ENCODE measurements around the gene THAP3. TPM values are rescaled to one million over a fixed set of nuclear protein-coding genes. Genes with fewer than 3 reads are reported as not detected.

The THAP3 gene
- total and polyA plus RNA-seq, 9 of the 15 experiments (the other 6 are each of a cell fraction or from before 2014, with no cell fraction given) = 1.9 to 31.2 (median 18.2) TPM

DNA sequence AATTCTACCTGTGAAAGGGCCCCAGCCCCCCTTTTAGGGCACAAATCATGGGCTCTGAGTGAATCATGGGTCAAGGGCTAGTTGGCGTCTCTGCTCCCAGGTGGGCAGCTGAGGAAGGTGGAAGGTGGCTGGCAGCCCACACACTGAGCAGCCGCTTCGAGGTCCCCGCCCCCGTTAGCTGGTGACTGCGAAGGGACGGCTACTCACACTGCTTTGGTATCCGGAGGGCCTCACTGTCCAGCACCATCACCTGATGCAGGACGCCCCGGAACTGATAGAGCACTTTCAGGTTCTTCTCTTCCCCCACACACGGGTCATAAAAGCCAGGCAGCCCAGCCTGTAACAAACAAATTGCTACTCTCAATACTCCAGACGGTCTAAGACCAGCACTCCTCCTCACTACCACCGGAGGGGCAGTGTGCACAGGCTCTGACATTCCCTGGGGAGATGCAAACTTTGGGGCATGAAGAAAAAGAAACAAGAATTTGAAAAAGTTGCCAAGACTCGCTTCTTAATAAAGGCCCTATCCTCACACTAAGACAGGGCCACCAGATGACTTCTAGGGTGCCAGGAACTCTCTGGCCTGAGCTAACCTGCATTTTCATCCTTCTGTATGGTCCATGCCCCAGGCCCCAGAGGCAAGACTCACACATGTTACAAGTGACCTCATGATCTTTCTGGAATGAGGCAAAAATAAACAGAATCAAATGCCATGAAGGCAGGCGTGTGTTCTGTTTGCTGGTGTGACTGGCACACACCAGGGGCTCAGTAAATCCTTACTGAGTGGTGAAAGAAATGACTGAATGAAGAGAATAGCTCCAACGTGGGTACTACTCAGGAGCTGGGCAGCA is 11.5 kb downstream of the THAP3 start:
- Histone ChIP-seq H3K9me1 (ENCODE audit: control insufficient read depth, insufficient read depth, low read length) (no peaks in the 10 kb centered on the region), H3K27ac (ENCODE audit: extremely low read depth, low read depth, low read length) (no peak overlapping the region), H3K36me3 (ENCODE audit: control insufficient read depth, insufficient read depth, low read length) (peaks cover 90% of the 10 kb centered on the region), H3K4me2 (ENCODE audit: insufficient read depth, low read length) (no peak overlapping the region), H3K27me3 (ENCODE audit: control insufficient read depth in 2 of 2, insufficient read depth in 2 of 2, low read length in 2 of 2) (no peaks in the 10 kb centered on the region), H3K4me3 (no peak overlapping the region), H3K9me3 (replicated peaks; ENCODE audit: control insufficient read depth, insufficient read depth, low read depth, low read length) (no peaks in the 10 kb centered on the region), H3K9ac (ENCODE audit: insufficient read depth in 1 of 2, low read depth in 2 of 2, low read length in 2 of 2) (no peak overlapping the region; a peak in 1 of 4 replicates), H2AFZ (ENCODE audit: low read depth, low read length) (no peak overlapping the region), H3K4me1 (replicated peaks in 1 of 2; ENCODE audit: control insufficient read depth in 2 of 2, insufficient read depth in 2 of 2, low read length in 2 of 2) (peaks cover 0 to 16% of the 10 kb centered on the region in 2 experiments; a peak in 1 of 5 replicates), H4K20me1 (replicated peaks; ENCODE audit: control insufficient read depth, insufficient read depth, low read length) (peaks cover 2% of the 10 kb centered on the region; the same call in 1 of the 2 replicates), H3K79me2 (ENCODE audit: control insufficient read depth, insufficient read depth, low read length) (no peaks in the 10 kb centered on the region)
- no peak for DNase-seq (ENCODE audit: extremely low read depth in 1 of 4, low spot score in 3 of 4)
- in situ Hi-C loops (cut with MboI) = loop anchor here (10.0 kb wide), 1 partner anchor 141 kb away; the partner anchor contains the start of gene PLEKHG5
- ChIA-PET POLR2A (no interaction called here), CTCF (ENCODE audit: low intra/inter-chr PET ratio) (no interaction called here)
- intact Hi-C loops (cut with micrococcal nuclease) = no loop called here
- no peak for ATAC-seq
- no TSS peak for BruUV-seq (replicated peaks)
- FAIRE-seq = no peak
- 85% methylated on average over 16 of the region's 16 CpGs for WGBS (ENCODE audit: insufficient coverage, low coverage, missing lambda C conversion rate)
- TF ChIP-seq, protein P1, sequence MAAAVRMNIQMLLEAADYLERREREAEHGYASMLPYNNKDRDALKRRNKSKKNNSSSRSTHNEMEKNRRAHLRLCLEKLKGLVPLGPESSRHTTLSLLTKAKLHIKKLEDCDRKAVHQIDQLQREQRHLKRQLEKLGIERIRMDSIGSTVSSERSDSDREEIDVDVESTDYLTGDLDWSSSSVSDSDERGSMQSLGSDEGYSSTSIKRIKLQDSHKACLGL (CRISPR knock-in tag; IDR thresholded peaks at IDR 0.05; ENCODE audit: borderline replicate concordance, poor library complexity, severe bottlenecking) = no peak
- 0 out of 2 replicates have a peak, but pooled peaks have one; percentile 18 for TF ChIP-seq SP1 (CRISPR knock-in tag; IDR thresholded peaks at IDR 0.05)
- TF ChIP-seq ZNF444 (CRISPR knock-in tag; IDR thresholded peaks at IDR 0.05) = no peak
- TF ChIP-seq, protein P2, sequence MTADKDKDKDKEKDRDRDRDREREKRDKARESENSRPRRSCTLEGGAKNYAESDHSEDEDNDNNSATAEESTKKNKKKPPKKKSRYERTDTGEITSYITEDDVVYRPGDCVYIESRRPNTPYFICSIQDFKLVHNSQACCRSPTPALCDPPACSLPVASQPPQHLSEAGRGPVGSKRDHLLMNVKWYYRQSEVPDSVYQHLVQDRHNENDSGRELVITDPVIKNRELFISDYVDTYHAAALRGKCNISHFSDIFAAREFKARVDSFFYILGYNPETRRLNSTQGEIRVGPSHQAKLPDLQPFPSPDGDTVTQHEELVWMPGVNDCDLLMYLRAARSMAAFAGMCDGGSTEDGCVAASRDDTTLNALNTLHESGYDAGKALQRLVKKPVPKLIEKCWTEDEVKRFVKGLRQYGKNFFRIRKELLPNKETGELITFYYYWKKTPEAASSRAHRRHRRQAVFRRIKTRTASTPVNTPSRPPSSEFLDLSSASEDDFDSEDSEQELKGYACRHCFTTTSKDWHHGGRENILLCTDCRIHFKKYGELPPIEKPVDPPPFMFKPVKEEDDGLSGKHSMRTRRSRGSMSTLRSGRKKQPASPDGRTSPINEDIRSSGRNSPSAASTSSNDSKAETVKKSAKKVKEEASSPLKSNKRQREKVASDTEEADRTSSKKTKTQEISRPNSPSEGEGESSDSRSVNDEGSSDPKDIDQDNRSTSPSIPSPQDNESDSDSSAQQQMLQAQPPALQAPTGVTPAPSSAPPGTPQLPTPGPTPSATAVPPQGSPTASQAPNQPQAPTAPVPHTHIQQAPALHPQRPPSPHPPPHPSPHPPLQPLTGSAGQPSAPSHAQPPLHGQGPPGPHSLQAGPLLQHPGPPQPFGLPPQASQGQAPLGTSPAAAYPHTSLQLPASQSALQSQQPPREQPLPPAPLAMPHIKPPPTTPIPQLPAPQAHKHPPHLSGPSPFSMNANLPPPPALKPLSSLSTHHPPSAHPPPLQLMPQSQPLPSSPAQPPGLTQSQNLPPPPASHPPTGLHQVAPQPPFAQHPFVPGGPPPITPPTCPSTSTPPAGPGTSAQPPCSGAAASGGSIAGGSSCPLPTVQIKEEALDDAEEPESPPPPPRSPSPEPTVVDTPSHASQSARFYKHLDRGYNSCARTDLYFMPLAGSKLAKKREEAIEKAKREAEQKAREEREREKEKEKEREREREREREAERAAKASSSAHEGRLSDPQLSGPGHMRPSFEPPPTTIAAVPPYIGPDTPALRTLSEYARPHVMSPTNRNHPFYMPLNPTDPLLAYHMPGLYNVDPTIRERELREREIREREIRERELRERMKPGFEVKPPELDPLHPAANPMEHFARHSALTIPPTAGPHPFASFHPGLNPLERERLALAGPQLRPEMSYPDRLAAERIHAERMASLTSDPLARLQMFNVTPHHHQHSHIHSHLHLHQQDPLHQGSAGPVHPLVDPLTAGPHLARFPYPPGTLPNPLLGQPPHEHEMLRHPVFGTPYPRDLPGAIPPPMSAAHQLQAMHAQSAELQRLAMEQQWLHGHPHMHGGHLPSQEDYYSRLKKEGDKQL (CRISPR knock-in tag; IDR thresholded peaks at IDR 0.05; ENCODE audit: borderline replicate concordance) = no peak
- TF ChIP-seq NR2C1 (IDR thresholded peaks at IDR 0.05) = no peak
- no peak for TF ChIP-seq NR2C1 (tag; IDR thresholded peaks at IDR 0.05)
- TF ChIP-seq POLR3A (IDR thresholded peaks at IDR 0.05; ENCODE audit: borderline replicate concordance, extremely low read depth, insufficient read depth, insufficient read length) = no peak
- TF ChIP-seq, protein P3, sequence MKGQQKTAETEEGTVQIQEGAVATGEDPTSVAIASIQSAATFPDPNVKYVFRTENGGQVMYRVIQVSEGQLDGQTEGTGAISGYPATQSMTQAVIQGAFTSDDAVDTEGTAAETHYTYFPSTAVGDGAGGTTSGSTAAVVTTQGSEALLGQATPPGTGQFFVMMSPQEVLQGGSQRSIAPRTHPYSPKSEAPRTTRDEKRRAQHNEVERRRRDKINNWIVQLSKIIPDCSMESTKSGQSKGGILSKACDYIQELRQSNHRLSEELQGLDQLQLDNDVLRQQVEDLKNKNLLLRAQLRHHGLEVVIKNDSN (CRISPR knock-in tag; IDR thresholded peaks at IDR 0.05) = no peak
- TF ChIP-seq, protein P4, sequence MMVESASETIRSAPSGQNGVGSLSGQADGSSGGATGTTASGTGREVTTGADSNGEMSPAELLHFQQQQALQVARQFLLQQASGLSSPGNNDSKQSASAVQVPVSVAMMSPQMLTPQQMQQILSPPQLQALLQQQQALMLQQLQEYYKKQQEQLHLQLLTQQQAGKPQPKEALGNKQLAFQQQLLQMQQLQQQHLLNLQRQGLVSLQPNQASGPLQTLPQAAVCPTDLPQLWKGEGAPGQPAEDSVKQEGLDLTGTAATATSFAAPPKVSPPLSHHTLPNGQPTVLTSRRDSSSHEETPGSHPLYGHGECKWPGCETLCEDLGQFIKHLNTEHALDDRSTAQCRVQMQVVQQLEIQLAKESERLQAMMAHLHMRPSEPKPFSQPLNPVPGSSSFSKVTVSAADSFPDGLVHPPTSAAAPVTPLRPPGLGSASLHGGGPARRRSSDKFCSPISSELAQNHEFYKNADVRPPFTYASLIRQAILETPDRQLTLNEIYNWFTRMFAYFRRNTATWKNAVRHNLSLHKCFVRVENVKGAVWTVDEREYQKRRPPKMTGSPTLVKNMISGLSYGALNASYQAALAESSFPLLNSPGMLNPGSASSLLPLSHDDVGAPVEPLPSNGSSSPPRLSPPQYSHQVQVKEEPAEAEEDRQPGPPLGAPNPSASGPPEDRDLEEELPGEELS (CRISPR knock-in tag; IDR thresholded peaks at IDR 0.05; ENCODE audit: borderline replicate concordance) = no peak
- 0 out of 2 replicates have a peak, but pooled peaks have one; percentile 20 for TF ChIP-seq ZFX (CRISPR knock-in tag; IDR thresholded peaks at IDR 0.05)
- no peak for TF ChIP-seq SIN3A (IDR thresholded peaks at IDR 0.05; ENCODE audit: borderline replicate concordance in 2 of 2, control insufficient read depth in 1 of 2, low read depth in 2 of 2, low read length in 2 of 2)

All from K562 (cell line).